ENCODE results near the gene LRRC37A3.
A peak's percentile ranks its signal among the peaks of the same experiment; 100 is the strongest.
"Not testable (repeated sequence)": the region's sequence is repeated elsewhere in the genome, so short reads cannot be mapped to it uniquely, and the experiment has no call there.

The LRRC37A3 gene

GRCh38 chr17:64926430-64926829, 7.2 kb upstream of the LRRC37A3 start:
- DNase-seq (ENCODE audit: low spot score): not testable (repeated sequence)

- not testable (repeated sequence) for DNase-seq (ENCODE audit: low spot score)
Measured at GRCh38 chr17:64925244-64925643, 6.0 kb upstream of the LRRC37A3 start.

GRCh38 chr17:64923051-64923568, 3.8 kb upstream of the LRRC37A3 start:
- DNase-seq (ENCODE audit: low spot score): not testable (repeated sequence)

GRCh38 chr17:64920419-64921172, 1.3 kb upstream of the LRRC37A3 start:
- no peak for DNase-seq (ENCODE audit: low spot score)

GRCh38 chr17:64920026-64920418, 744 bp upstream of the LRRC37A3 start:
- peak; percentile 25 for DNase-seq (ENCODE audit: low spot score)

- DNase-seq (ENCODE audit: low spot score): not testable (repeated sequence)
Measured at GRCh38 chr17:64918842-64919288, 413 bp downstream of the LRRC37A3 start.

GRCh38 chr17:64917540-64917939, 1.7 kb downstream of the LRRC37A3 start:
- not testable (repeated sequence) for DNase-seq (ENCODE audit: low spot score)

- not testable (repeated sequence) for DNase-seq (ENCODE audit: low spot score)
Measured at GRCh38 chr17:64915244-64915643, 4.0 kb downstream of the LRRC37A3 start.

GRCh38 chr17:64910191-64910514, 9.1 kb downstream of the LRRC37A3 start:
- not testable (repeated sequence) for DNase-seq (ENCODE audit: low spot score)

- DNase-seq (ENCODE audit: low spot score): not testable (repeated sequence)
Measured at GRCh38 chr17:64909511-64910190, 9.6 kb downstream of the LRRC37A3 start.

GRCh38 chr17:64904069-64904468, 15.2 kb downstream of the LRRC37A3 start:
- not testable (repeated sequence) for DNase-seq (ENCODE audit: low spot score)

GRCh38 chr17:64897136-64897535, 22.1 kb downstream of the LRRC37A3 start:
- DNase-seq (ENCODE audit: low spot score): peak; percentile 1

GRCh38 chr17:64874210-64874609, 45.1 kb downstream of the LRRC37A3 start:
- not testable (repeated sequence) for DNase-seq (ENCODE audit: low spot score)

- DNase-seq (ENCODE audit: low spot score): peak; percentile 40
Measured at GRCh38 chr17:64847504-64848466, 71.5 kb downstream of the LRRC37A3 start.

GRCh38 chr17:64846892-64847291, 72.4 kb downstream of the LRRC37A3 start:
- DNase-seq (ENCODE audit: low spot score): not testable (repeated sequence)

GRCh38 chr17:64843918-64844317, 75.4 kb downstream of the LRRC37A3 start:
- not testable (repeated sequence) for DNase-seq (ENCODE audit: low spot score)

GRCh38 chr17:64842900-64843299, 76.4 kb downstream of the LRRC37A3 start:
- DNase-seq (ENCODE audit: low spot score): not testable (repeated sequence)

GRCh38 chr17:64840960-64841359, 78.3 kb downstream of the LRRC37A3 start:
- DNase-seq (ENCODE audit: low spot score): not testable (repeated sequence)

GRCh38 chr17:64838513-64838912, 80.8 kb downstream of the LRRC37A3 start:
- DNase-seq (ENCODE audit: low spot score): not testable (repeated sequence)

GRCh38 chr17:64837018-64837761, 82.1 kb downstream of the LRRC37A3 start:
- peak; percentile 88 for DNase-seq (ENCODE audit: low spot score)

- DNase-seq (ENCODE audit: low spot score): not testable (repeated sequence)
Measured at GRCh38 chr17:64836623-64837017, 82.7 kb downstream of the LRRC37A3 start.

All from AG08396 (cell line).